ENCODE data around the gene VIM.
"Not testable (repeated sequence)": the region's sequence is repeated elsewhere in the genome, so short reads cannot be mapped to it uniquely, and the experiment has no call there.

Gene VIM

DNA sequence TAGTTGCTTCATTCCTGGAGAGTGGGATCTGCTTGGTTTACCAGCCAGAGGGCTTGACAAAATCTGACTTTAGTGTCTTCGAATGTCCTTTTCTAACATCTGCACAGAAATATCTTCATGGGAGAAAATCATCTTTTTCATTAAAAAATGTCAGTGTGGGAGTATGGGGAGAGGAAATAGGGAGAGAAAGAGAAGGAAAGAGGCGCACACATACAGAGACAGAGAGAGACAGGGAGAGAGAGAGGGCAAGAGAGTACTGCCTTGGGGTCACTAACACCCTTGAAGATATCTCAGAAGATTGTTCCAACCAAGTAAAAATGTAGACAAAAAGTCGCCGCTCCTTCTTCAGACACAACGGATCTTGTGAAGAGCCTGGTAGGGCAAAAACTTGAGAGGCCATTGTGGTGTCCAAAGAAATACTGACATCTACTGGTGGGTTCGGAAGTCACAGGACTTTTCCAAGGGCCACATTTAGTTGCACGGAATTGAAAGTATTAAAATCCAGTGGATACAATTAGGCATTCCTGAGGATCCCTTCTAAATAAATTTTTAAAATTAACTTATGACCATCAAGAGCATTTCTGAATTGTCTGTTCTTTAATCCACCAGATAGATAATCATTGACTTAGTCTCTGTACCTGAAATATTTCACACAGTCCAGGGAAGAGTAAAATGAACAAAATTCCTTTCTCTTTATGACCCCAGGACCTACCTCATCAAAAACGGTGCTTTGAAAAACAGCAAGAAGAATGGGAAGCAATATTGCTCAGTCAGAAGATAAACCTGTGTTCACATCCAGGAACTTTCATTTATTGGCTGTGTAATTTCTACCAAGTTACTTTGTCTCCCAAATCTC is 29.7 kb downstream of the VIM start:
- DNase-seq: peak; percentile 77

- DNase-seq: no peak
Measured at GRCh38 chr10:17262502-17262901, 34.5 kb downstream of the VIM start.

GRCh38 chr10:17263580-17263979 is 35.5 kb downstream of the VIM start:
- no peak for DNase-seq

DNA sequence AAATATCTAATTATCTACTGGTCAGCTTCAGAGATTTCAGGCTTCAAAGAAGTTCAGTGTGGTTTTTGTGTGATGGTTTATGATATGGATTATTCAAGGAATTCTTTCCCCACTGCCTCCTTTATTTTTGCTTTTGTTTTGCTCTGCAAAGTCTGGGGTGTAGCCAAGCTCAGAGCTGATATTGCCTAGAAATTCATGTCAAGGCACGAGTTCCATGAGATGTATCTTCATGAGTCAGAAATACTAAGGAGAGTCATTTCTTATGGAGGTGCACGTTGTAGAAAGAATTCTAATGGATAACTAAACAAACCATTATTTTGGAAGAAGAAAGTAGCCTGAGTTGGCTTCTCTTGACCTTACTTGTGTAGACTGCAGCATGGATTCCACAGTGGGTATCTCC is 37.4 kb downstream of the VIM start:
- DNase-seq: no peak

DNA sequence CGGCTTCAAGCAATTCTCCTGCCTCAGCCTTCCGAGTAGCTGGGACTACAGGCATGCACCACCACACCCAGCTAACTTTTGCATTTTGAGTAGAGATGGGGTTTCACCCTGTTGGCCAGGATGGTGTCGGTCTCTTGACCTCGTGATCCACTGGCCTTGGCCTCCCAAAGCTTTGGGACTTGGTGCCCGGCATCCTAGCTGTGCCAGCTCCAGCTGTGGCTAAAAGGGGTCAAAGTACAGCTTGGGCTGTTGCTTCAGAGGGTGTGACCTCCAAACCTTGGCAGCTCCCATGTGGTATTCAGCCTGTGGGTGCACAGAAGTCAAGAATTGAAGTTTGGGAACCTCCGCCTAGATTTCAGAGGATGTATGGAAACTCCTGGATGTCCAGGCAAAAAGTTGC is 38.5 kb downstream of the VIM start:
- not testable (repeated sequence) for DNase-seq

- DNase-seq: no peak
Measured at GRCh38 chr10:17272648-17273047, 44.6 kb downstream of the VIM start.

DNA sequence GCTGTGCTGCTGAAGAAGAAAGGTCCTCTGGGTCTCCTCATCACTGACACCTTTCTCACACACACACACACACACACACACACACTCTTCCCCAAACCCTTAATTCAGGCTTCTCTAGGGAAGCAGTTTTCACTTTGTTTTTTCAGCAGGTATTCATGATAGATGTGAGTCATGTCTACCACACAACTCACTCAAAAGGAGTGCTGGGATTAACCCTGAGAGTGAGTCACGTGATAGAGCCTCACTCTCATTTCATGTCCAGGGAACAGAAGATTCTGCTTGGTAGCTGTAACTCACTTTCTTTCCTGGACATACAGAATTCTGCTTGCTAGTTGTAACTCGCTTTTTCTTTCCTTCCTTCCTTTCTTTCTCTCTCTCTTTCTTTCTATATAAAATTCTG is 45.4 kb downstream of the VIM start:
- DNase-seq: no peak

DNA sequence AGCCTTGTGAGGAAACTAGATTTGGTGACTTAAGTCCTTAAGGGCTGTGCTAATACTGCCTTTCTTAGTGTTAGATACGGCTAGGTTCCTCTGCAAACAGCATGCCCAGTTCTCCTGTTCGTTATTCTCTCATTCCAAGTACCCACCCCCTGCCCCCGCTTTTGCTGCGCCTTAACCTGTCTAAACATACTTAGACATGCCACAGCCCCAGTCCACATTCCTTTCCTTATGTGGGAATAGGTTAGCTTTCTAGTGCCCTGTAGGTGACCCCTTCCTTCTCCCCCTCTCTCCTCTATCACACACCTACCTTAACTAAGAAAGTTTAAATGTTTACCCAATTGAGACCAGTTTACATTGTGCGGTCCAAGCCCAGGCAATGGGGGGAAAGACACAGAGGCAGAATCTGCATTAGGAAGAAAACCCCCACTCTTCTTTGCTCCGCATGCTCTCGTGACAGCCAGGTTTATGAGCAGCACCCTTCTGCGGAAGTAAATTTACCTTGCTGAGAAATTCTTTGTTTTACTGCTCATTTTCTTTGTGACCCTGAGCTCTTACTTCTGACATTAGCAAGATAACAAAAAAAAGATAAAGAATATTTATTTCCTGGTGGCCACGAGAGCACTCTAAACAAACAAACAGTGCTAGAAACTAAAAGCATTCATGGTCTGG is 48.8 kb downstream of the VIM start:
- DNase-seq: no peak

DNA sequence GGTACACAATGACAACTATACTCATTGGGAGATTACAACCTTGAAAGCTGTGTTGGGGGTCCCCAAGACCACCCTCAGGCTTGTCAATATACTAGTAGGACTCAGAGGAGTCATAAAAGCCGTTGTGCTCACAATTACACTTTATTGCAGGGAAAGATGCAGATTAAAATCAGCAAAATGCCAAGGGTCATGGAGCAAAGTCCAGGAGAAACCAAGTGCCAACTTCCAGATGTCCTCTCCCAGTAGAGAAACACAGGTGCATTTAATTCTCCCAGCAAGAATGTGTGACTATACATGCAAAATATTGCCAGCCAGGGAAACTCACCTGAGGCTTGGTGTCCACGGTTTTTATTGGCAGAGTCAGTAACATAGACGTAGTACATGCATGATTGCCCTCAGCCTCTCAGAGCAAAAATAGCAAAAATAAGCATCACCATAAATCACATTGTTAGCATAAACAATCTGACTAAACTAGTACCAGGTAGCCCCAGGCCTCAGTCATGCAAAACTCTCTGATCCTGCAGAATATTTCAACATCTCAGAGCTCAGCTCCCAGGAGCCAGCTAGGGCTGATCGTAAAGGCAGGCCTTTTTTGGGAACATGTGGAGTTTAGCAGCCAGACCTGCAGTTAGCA is 50.7 kb downstream of the VIM start:
- DNase-seq: no peak

- no peak for DNase-seq
Measured at GRCh38 chr10:17282311-17282710, 54.3 kb downstream of the VIM start.

GRCh38 chr10:17286562-17287550 is 58.8 kb downstream of the VIM start:
- no peak for DNase-seq

Measured in activated CD4-positive, alpha-beta T cell treated with anti-CD3 and anti-CD28 coated beads, Interleukin-2, amount 50 U/mL, for 16 hours (primary cell).